ENCODE results near the gene MAST4.

Gene MAST4

DNA sequence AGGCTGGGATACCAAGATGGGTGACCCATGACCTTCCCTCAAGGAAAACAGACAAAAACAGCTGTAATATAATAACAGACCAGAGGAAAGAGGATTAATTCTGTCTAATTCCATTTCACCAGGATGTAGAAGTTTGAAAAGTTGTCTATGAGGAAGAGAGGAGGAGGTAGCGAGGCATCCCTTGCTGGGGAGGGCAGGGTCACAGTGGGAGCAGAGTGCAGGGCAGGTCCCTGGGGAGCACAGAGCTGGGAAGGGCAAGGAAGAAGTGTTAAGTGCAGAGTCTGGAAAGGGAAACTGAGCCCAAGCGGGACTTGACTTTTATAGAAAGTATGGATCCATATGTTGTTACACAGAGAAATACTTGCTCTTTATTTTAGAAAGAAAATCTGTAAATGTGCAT, 389.8 kb downstream of the MAST4 start:
- no peak for DNase-seq (ENCODE audit: low read depth in 2 of 2)
- no peak overlapping the region for H3K4me3 ChIP-seq (replicated peaks in 1 of 2; ENCODE audit: low read depth in 2 of 2, low read length in 2 of 2)
- TF ChIP-seq, protein P1, sequence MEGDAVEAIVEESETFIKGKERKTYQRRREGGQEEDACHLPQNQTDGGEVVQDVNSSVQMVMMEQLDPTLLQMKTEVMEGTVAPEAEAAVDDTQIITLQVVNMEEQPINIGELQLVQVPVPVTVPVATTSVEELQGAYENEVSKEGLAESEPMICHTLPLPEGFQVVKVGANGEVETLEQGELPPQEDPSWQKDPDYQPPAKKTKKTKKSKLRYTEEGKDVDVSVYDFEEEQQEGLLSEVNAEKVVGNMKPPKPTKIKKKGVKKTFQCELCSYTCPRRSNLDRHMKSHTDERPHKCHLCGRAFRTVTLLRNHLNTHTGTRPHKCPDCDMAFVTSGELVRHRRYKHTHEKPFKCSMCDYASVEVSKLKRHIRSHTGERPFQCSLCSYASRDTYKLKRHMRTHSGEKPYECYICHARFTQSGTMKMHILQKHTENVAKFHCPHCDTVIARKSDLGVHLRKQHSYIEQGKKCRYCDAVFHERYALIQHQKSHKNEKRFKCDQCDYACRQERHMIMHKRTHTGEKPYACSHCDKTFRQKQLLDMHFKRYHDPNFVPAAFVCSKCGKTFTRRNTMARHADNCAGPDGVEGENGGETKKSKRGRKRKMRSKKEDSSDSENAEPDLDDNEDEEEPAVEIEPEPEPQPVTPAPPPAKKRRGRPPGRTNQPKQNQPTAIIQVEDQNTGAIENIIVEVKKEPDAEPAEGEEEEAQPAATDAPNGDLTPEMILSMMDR (IDR thresholded peaks at IDR 0.05; ENCODE audit: low read depth, low read length), result no peak

DNA sequence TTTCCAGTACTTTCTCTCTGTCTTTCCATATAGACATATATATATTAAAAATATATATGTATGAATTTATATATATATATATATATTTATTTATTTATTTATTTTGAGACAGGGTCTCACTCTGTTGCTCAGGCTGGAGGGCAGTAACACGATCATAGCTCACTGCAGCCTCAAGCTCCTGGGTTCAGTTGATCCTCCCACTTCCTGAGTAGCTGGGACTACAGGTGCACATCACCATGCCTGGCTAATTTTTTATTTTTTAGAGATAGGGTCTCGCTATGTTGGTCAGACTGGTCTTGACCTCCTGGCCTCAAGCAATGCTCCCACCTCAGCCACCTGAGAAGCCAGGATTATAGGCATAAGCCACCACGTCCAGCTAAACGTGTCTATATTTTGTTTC, 390.3 kb downstream of the MAST4 start:
- no peak for DNase-seq (ENCODE audit: low read depth in 2 of 2)
- TF ChIP-seq, protein P1 (IDR thresholded peaks at IDR 0.05; ENCODE audit: low read depth, low read length), result no peak

DNA sequence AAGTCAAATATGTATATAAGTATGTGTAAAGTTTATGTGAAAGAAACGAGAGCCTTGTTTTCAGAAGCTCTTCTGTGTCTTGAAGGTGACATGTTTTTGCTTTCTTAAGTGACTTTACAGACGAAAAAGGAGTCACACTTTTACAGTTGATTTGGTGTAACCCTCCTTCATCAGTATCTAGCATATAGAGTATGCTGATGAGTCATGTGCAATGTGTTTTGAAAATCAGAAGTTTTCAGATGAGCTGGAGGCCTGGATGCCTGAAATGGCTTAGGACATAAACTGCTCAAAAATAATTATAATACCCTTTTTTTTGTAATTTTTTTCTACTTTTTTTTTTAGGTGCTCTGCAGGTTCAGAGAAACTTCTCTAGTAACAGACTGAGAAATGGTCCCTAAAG, 390.9 kb downstream of the MAST4 start:
- no peak overlapping the region for H3K4me3 ChIP-seq (replicated peaks in 1 of 2; ENCODE audit: low read depth in 2 of 2, low read length in 2 of 2)
- DNase-seq (ENCODE audit: low read depth in 2 of 2), result peak; percentile 33 to 57
- TF ChIP-seq, protein P1 (IDR thresholded peaks at IDR 0.05; ENCODE audit: low read depth, low read length), result no peak

More for the DNA sequence above, 390.3 kb downstream of the MAST4 start:
- H3K4me3 ChIP-seq (replicated peaks in 1 of 2; ENCODE audit: low read depth in 2 of 2, low read length in 2 of 2), result no peak overlapping the region

DNA sequence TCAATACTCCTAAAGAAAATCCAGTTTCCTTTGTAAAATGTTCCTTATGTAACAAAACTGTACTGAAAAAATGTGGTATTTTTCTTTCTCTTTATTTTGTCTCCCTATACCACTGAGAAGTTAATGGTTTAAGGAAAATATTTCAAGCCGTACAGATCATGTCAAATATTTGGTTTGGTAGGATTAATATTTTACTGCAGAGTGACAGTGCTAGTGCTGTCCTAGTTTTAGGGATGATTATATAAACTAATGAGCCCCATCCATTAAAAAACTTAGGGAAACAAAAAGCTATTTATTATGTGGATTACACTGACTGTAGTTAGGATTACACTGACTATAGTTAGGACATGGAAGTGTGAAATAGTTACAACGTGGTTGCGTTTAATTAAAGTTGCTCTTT, 391.3 kb downstream of the MAST4 start:
- TF ChIP-seq, protein P1 (IDR thresholded peaks at IDR 0.05; ENCODE audit: low read depth, low read length), result no peak
- no peak for DNase-seq (ENCODE audit: low read depth in 2 of 2)
- no peak overlapping the region for H3K4me3 ChIP-seq (replicated peaks in 1 of 2; ENCODE audit: low read depth in 2 of 2, low read length in 2 of 2)

DNA sequence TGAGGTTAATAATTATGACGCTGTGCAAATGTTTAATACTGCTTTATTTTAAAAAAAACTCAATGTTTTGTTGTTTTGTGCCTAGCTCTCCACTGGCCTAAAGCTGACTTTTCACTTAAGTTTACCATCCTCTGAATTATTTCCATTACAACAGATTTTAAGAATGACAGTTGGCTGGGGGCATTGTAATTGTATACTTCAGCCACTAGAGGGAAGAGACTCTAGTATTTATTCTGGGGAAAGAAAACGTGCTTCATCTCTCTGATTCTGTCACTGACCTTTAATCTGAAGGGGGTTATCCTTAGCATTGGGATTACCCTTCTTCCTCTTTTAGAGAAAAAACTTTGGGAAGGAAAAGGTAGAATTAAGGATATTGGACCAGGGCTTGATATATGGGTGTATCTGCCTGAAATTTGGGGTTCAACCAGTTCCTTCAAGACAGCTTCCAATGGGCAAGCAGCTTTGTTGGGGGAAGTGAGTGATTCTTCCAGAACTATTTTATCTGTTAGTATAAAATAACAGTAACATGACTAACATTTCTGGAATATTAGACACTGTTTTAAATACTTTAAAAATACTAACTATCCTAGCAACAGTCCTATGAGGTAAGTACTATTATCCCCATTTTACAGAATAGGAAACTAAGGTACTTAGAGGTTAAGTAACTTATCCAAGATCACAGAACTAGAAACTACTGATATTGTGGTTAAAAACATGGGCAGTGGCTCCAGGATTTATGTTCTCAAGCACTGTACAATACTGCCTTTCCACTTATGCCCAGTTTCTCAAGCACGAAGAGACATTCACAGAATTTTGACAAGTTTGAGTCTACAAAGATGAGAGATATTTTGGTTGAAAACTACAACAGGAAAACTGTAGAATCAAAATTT, 392.0 kb downstream of the MAST4 start:
- peak; percentile 49 to 58 for DNase-seq (ENCODE audit: low read depth in 2 of 2)
- TF ChIP-seq, protein P1 (IDR thresholded peaks at IDR 0.05; ENCODE audit: low read depth, low read length), result peak; percentile 78

DNA sequence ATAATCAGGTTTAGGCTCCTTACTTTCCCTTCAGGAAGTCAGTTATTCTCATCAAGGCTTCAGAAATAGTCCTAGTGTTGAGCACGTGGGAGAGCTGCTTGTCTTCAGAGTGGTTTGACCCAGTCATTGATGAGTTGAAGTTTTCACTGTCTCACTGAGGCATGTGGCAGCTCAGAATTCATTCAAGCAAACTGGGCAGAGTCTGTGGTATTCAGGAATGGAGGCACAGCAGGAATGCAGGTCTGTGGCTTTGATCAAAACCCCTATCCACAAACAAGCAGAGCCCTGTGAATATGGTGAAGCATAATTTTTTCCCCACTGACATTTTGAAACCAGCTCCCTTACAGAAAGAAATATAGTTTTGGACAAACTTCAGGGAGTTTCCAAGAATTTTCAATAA, 393.1 kb downstream of the MAST4 start:
- no peak overlapping the region for H3K4me3 ChIP-seq (replicated peaks in 1 of 2; ENCODE audit: low read depth in 2 of 2, low read length in 2 of 2)
- TF ChIP-seq, protein P1 (IDR thresholded peaks at IDR 0.05; ENCODE audit: low read depth, low read length), result no peak
- peak; percentile 31 to 42 for DNase-seq (ENCODE audit: low read depth in 2 of 2)

More for the DNA sequence above, 392.0 kb downstream of the MAST4 start:
- no peak overlapping the region for H3K4me3 ChIP-seq (replicated peaks in 1 of 2; ENCODE audit: low read depth in 2 of 2, low read length in 2 of 2)
